ENCODE measurements around the gene MYO1C.

The MYO1C gene

GRCh38 chr17:1521086-1521640 is 28.7 kb upstream of the MYO1C start:
- peaks cover 5% of the 10 kb centered on the region; the same call in 1 of the 2 replicates for H3K36me3 ChIP-seq (ENCODE audit: insufficient read depth, low read length)
- H2AFZ ChIP-seq (ENCODE audit: low read length): no peak overlapping the region
- H3K9ac ChIP-seq (ENCODE audit: low read depth, low read length, poor library complexity, severe bottlenecking): no peak overlapping the region
- no peak overlapping the region for H3K4me3 ChIP-seq (ENCODE audit: low read length, poor library complexity, severe bottlenecking)
- no peak overlapping the region for H3K4me2 ChIP-seq (ENCODE audit: low read depth, low read length, poor library complexity, severe bottlenecking)
- H3K79me2 ChIP-seq (ENCODE audit: insufficient read depth, low read length): peaks cover 16% of the 10 kb centered on the region; the same call in 1 of the 2 replicates
- H3K4me1 ChIP-seq (ENCODE audit: insufficient read depth, low read length, poor library complexity, severe bottlenecking): peaks cover 6% of the 10 kb centered on the region
- H3K9me2 ChIP-seq (replicated peaks; ENCODE audit: low read depth, low read length): no peaks in the 10 kb centered on the region
- TF ChIP-seq CTCF (conservative IDR thresholded peaks at IDR 0.05; ENCODE audit: low read length) (no peak), EZH2phosphoT487 (IDR thresholded peaks at IDR 0.05; ENCODE audit: borderline replicate concordance) (no peak)
- no peaks in the 10 kb centered on the region for H3K27me3 ChIP-seq (ENCODE audit: insufficient read depth, low read length, poor library complexity, severe bottlenecking)
- no peaks in the 10 kb centered on the region for H3F3A ChIP-seq (ENCODE audit: low read depth)
- H4K20me1 ChIP-seq (ENCODE audit: insufficient read depth, low read length, poor library complexity, severe bottlenecking): no peaks in the 10 kb centered on the region
- H3K9me3 ChIP-seq (ENCODE audit: insufficient read depth, low read depth, low read length): no peaks in the 10 kb centered on the region

- no peak overlapping the region for H3K4me2 ChIP-seq (ENCODE audit: low read depth, low read length, poor library complexity, severe bottlenecking)
- H3K4me3 ChIP-seq (ENCODE audit: low read length, poor library complexity, severe bottlenecking): no peak overlapping the region
- H3K4me1 ChIP-seq (ENCODE audit: insufficient read depth, low read length, poor library complexity, severe bottlenecking): peaks cover 12% of the 10 kb centered on the region
Observed at GRCh38 chr17:1519678-1520077, 27.2 kb upstream of the MYO1C start.

GRCh38 chr17:1518410-1518809 is 25.9 kb upstream of the MYO1C start:
- Histone ChIP-seq H4K20me1 (ENCODE audit: insufficient read depth, low read length, poor library complexity, severe bottlenecking) (peaks cover 4% of the 10 kb centered on the region), H3K4me1 (ENCODE audit: insufficient read depth, low read length, poor library complexity, severe bottlenecking) (peaks cover 12% of the 10 kb centered on the region), H3K4me3 (ENCODE audit: low read length, poor library complexity, severe bottlenecking) (no peak overlapping the region), H3K36me3 (ENCODE audit: insufficient read depth, low read length) (peaks cover 5% of the 10 kb centered on the region; the same call in 1 of the 2 replicates), H3K9me2 (replicated peaks; ENCODE audit: low read depth, low read length) (no peaks in the 10 kb centered on the region), H3K79me2 (ENCODE audit: insufficient read depth, low read length) (peaks cover 34% of the 10 kb centered on the region; the same call in 1 of the 2 replicates), H3F3A (ENCODE audit: low read depth) (no peaks in the 10 kb centered on the region), H2AFZ (ENCODE audit: low read length) (no peak overlapping the region), H3K4me2 (ENCODE audit: low read depth, low read length, poor library complexity, severe bottlenecking) (peak overlapping the region; percentile 65), H3K27me3 (ENCODE audit: insufficient read depth, low read length, poor library complexity, severe bottlenecking) (no peaks in the 10 kb centered on the region), H3K9ac (ENCODE audit: low read depth, low read length, poor library complexity, severe bottlenecking) (no peak overlapping the region), H3K9me3 (ENCODE audit: insufficient read depth, low read depth, low read length) (no peaks in the 10 kb centered on the region)
- TF ChIP-seq EZH2phosphoT487 (IDR thresholded peaks at IDR 0.05; ENCODE audit: borderline replicate concordance) (no peak), CTCF (conservative IDR thresholded peaks at IDR 0.05; ENCODE audit: low read length) (no peak)

More at GRCh38 chr17:1519678-1520077, 27.2 kb upstream of the MYO1C start:
- Histone ChIP-seq H3K9ac (ENCODE audit: low read depth, low read length, poor library complexity, severe bottlenecking) (no peak overlapping the region), H2AFZ (ENCODE audit: low read length) (no peak overlapping the region), H4K20me1 (ENCODE audit: insufficient read depth, low read length, poor library complexity, severe bottlenecking) (peaks cover 4% of the 10 kb centered on the region), H3F3A (ENCODE audit: low read depth) (no peaks in the 10 kb centered on the region), H3K79me2 (ENCODE audit: insufficient read depth, low read length) (peaks cover 30% of the 10 kb centered on the region; the same call in 1 of the 2 replicates), H3K27me3 (ENCODE audit: insufficient read depth, low read length, poor library complexity, severe bottlenecking) (no peaks in the 10 kb centered on the region), H3K9me2 (replicated peaks; ENCODE audit: low read depth, low read length) (no peaks in the 10 kb centered on the region), H3K9me3 (ENCODE audit: insufficient read depth, low read depth, low read length) (no peaks in the 10 kb centered on the region), H3K36me3 (ENCODE audit: insufficient read depth, low read length) (peaks cover 5% of the 10 kb centered on the region; the same call in 1 of the 2 replicates)
- TF ChIP-seq EZH2phosphoT487 (IDR thresholded peaks at IDR 0.05; ENCODE audit: borderline replicate concordance): no peak
- no peak for TF ChIP-seq CTCF (conservative IDR thresholded peaks at IDR 0.05; ENCODE audit: low read length)
